ENCODE measurements around the gene COL5A1. TPM values are rescaled to one million over a fixed set of nuclear protein-coding genes. Genes with fewer than 3 reads are reported as not detected.

Gene COL5A1
- total RNA-seq, 1 donor from 2014 or later, result 99.6 TPM

GRCh38 chr9:134881313-134881670, 239.7 kb downstream of the COL5A1 start:
- H3K27ac ChIP-seq, result no peak overlapping the region
- H3K4me3 ChIP-seq, result no peak overlapping the region
- H3K9me3 ChIP-seq, result no peaks in the 10 kb centered on the region
- H3K4me1 ChIP-seq, result no peaks in the 10 kb centered on the region
- peaks cover 5% of the 10 kb centered on the region for H3K27me3 ChIP-seq
- DNase-seq (ENCODE audit: low spot score in 2 of 2), result peak in 1 of 2 donors; percentile 24
- intact Hi-C loops (cut with DNase I), result no loop called here
- no peaks in the 10 kb centered on the region for H3K36me3 ChIP-seq
- TF ChIP-seq, protein P1, sequence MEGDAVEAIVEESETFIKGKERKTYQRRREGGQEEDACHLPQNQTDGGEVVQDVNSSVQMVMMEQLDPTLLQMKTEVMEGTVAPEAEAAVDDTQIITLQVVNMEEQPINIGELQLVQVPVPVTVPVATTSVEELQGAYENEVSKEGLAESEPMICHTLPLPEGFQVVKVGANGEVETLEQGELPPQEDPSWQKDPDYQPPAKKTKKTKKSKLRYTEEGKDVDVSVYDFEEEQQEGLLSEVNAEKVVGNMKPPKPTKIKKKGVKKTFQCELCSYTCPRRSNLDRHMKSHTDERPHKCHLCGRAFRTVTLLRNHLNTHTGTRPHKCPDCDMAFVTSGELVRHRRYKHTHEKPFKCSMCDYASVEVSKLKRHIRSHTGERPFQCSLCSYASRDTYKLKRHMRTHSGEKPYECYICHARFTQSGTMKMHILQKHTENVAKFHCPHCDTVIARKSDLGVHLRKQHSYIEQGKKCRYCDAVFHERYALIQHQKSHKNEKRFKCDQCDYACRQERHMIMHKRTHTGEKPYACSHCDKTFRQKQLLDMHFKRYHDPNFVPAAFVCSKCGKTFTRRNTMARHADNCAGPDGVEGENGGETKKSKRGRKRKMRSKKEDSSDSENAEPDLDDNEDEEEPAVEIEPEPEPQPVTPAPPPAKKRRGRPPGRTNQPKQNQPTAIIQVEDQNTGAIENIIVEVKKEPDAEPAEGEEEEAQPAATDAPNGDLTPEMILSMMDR (IDR thresholded peaks at IDR 0.05), result no peak

DNA sequence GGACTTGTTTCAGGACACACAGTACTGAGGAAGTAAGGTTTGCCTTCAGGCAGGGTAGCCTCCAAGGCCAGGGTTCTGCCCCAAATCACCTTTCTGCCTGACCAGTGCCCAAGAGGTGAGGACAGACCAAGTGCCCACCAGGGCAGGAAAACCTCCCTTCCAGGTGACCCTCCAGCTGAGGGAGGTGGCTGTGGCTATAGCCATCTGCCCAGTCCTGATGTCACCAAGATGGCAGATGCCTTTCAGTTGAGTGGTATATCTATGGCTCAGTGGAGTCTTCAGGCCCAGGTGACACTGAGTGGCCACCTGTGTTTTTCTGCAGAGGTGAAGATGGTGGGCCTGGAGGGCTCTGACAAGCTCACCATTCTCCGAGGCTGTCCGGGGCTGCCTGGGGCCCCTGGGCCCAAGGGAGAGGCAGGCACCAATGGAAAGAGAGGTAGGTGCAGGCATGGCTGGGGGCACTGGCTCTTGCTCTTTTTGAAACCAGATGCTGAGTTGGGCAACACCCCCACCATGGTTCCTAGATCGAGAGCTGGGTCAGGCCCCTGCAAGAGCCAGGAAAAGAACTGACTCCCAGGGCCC, 240.7 kb downstream of the COL5A1 start:
- Histone ChIP-seq H3K4me3 (no peak overlapping the region), H3K9me3 (no peaks in the 10 kb centered on the region), H3K36me3 (no peaks in the 10 kb centered on the region), H3K27ac (no peak overlapping the region), H3K27me3 (peaks cover 5% of the 10 kb centered on the region), H3K4me1 (no peaks in the 10 kb centered on the region)
- TF ChIP-seq, protein P1 (IDR thresholded peaks at IDR 0.05), result no peak
- intact Hi-C loops (cut with DNase I), result no loop called here
- no peak for DNase-seq (ENCODE audit: low spot score in 2 of 2)

GRCh38 chr9:134883040-134883782, 241.6 kb downstream of the COL5A1 start:
- intact Hi-C loops (cut with DNase I), result no loop called here
- Histone ChIP-seq H3K4me3 (no peak overlapping the region), H3K4me1 (no peaks in the 10 kb centered on the region), H3K9me3 (no peaks in the 10 kb centered on the region), H3K27me3 (peaks cover 5% of the 10 kb centered on the region), H3K36me3 (no peaks in the 10 kb centered on the region), H3K27ac (no peak overlapping the region)
- TF ChIP-seq, protein P1 (IDR thresholded peaks at IDR 0.05), result no peak
- no peak for DNase-seq (ENCODE audit: low spot score in 2 of 2)

- no peak for DNase-seq (ENCODE audit: low spot score in 2 of 2)
- peaks cover 5% of the 10 kb centered on the region for H3K27me3 ChIP-seq
- no peaks in the 10 kb centered on the region for H3K4me1 ChIP-seq
- H3K36me3 ChIP-seq, result no peaks in the 10 kb centered on the region
- TF ChIP-seq, protein P1 (IDR thresholded peaks at IDR 0.05), result no peak
- no peak overlapping the region for H3K27ac ChIP-seq
- H3K4me3 ChIP-seq, result no peak overlapping the region
- intact Hi-C loops (cut with DNase I), result no loop called here
- no peaks in the 10 kb centered on the region for H3K9me3 ChIP-seq
These were observed 242.9 kb downstream of the COL5A1 start for GRCh38 chr9:134884492-134884891.

DNA sequence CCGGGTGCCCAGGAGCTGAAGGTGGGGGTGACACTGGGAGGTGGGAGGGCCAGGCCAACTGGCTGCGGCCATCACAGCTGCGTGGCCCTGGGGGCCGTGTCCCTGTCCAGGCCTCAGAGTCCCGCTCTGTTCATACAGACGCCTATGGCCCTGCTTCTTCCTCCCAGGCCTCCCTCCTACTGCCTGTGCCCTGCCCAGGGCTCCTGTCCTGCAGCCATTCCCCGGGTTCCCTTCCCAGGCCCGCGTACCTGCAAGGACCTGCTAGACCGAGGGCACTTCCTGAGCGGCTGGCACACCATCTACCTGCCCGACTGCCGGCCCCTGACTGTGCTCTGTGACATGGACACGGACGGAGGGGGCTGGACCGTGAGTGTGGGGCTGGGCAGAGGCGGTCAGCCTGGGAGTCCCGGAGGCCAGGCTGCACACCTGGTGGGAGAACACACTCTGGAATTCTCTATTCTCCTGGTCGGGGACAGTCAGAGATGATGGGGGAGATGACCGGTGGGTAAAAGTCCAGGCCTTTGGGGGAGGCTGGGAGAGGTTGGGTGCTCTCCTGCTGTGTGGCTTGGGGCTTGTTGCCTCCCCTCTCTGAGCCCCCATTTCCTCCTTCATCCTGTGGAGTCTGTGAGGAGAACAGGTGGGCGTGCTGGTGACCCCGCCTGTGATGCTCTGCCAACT, 243.5 kb downstream of the COL5A1 start:
- no peaks in the 10 kb centered on the region for H3K9me3 ChIP-seq
- no peaks in the 10 kb centered on the region for H3K36me3 ChIP-seq
- H3K27me3 ChIP-seq, result peaks cover 5% of the 10 kb centered on the region
- TF ChIP-seq, protein P1 (IDR thresholded peaks at IDR 0.05), result no peak
- intact Hi-C loops (cut with DNase I), result no loop called here
- DNase-seq (ENCODE audit: low spot score in 2 of 2), result no peak
- H3K27ac ChIP-seq, result no peak overlapping the region
- no peak overlapping the region for H3K4me3 ChIP-seq
- H3K4me1 ChIP-seq, result no peaks in the 10 kb centered on the region
